HG02970 (cell line): Measurements from ENCODE around the gene PLA2G3.
A peak's percentile ranks its signal among the peaks of the same experiment; 100 is the strongest.
"Not testable (repeated sequence)": the region's sequence is repeated elsewhere in the genome, so short reads cannot be mapped to it uniquely, and the experiment has no call there.

Source experiments
- ATAC-seq: cut with Tn5 transposase; IDR thresholded peaks from one replicate; pipeline ENCODE4 v1.9.1; 2021; ENCODE audit warnings: mild to moderate bottlenecking, moderate library complexity, moderate number of reproducible peaks; ENCODE audit not compliant: unreplicated experiment, low FRiP score

PLA2G3 gene

DNA sequence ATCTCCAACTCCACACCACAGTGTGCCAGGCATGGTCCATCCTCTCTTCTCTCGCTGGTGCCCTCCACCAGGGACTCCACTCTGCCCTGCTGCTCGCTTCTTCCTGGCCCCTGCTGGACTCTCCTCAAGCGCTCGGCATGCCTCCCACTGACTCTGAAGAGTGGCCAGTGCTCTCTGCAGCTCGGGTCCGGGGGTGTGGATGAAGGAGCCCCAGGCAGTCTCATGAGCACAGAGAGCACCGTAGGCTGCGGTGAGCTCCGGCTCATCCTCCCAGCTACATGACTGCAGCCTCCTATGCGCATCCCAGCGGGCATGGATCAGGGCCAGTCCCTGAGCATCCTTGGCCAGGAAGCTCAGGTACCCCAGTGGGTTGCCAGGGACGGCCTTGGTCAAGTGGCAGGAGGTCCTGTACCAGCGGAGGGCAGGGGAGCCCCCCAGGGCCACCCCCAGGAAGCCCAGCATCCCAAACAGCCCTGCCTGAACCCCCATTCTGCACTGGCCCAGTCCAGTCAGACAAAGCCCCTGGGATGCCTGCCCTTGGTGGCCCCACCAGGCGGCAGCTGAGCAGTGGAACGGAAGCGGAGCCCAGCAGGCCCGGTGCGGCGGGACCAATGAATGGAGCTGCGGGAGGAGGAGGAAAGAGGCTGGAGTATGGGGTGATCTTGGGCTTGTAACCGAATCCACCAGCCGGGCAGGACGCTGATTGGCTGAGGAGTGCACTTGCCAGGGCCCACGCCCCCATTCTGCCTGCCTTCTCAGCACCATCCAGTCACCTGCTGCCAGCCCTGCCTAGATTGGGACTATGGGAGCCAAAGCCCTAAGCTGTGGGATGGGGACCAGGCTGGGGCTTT lies at the start of gene PLA2G3:
Gene PLA2G3 (minus strand): TSS at position 643 of the 851 bp plus-strand sequence. CDS start 154 bp downstream, at position 489.
- ATAC-seq: no peak

GRCh38 chr22:31187627-31188026 lies 47.3 kb upstream of the PLA2G3 start:
- ATAC-seq: no peak

DNA sequence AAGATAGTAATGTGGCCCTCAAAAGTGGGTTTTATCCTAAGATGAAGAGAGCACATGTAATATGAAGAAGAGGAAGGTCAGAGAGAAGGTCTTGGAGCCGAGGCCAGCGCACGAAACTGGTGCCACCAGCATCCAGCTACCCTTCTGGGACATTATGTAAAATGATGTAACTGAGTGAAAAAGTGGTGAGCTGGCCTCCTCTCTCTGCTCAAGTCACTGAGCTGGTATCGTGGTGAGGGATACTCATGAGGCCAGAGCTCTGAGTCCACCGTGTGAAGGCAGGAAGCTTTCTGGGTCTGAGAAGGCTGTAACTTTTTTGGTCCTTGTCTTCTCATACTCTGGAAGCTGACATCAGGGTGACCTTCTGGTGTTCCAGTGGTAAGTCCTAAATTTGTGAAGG lies 44.7 kb upstream of the PLA2G3 start:
- ATAC-seq: no peak

- no peak for ATAC-seq
Observed at GRCh38 chr22:31184015-31184414, 43.7 kb upstream of the PLA2G3 start.

DNA sequence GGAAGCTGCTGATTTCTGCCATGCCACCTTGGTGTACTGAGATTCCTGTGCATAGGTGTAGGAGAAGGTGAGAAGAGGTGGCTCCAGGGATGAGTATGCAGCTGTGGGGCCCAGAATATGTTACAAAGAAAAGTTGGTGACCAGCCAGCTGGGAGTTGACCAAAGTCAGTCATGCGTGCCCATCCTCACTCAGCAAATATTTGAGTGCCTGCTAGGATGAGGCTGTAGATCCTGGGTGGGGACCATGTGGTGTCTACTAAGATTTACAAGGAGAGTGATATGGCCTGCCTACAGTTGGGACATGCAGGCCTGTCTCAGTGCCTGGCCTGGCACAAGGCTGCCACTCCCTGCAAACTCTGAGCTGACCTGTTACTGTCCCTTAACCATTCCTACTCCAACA lies 39.0 kb upstream of the PLA2G3 start:
- ATAC-seq: no peak

DNA sequence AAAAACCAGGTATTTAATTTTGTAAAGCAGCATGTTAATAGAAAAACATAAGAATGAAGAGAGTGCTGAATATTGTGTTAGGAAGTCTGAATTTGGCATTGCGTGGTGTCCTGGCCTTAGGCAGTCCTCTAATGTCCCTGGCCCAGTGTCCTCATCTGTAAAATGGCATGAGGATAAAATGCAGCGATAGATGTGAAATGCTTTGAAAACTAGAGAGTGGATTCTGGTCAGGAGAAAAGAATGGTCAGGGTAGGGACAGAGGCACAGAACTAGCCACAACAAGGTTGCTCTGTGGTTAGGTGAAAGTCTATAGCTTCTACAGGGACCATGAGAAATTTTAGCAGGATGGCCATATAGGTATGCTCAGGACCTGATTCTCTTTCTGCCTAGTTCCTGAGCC lies 38.6 kb upstream of the PLA2G3 start:
- no peak for ATAC-seq

GRCh38 chr22:31177420-31178162 lies 37.3 kb upstream of the PLA2G3 start:
- ATAC-seq: no peak

- ATAC-seq: no peak
Observed at GRCh38 chr22:31176923-31177322, 36.6 kb upstream of the PLA2G3 start.

- ATAC-seq: no peak
Observed at GRCh38 chr22:31173386-31174145, 33.3 kb upstream of the PLA2G3 start.

- ATAC-seq: not testable (repeated sequence)
Observed at GRCh38 chr22:31171734-31172133, 31.4 kb upstream of the PLA2G3 start.

GRCh38 chr22:31170971-31171370 lies 30.7 kb upstream of the PLA2G3 start:
- ATAC-seq: no peak

DNA sequence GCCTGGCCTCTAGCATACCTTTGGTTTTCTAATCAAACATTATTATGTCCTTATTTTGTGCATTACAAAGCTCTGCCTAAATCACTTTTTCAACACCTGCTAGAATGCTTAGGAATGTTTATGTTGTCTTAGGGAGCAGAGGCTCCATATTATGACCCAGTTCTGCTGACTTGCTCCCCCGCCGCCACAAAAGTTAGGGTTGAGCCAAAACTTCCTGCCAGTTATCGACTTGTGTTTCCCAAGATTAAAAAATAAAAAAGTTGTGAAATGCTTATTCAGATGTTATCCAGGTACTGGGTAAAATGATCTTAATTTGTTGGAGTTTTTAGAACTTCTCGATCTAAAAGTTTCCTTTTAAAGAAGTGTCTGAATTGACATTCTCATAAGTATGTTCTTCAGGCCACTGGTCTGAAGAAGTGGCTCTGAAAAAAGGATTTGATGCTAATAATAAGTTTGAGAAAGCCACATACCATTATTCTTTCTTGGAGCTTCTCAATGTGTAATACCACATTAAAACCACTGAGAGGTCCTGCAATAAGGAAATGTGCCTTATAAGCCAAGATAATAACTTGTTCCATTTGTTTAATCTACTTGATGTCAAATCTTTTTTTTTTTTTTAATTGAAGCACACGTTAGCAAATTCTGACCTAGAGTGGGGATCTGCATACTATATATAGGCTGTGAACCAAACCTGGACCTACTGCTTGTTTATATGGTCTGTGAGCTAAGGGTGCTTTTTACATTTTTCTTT lies 21.9 kb upstream of the PLA2G3 start:
- no peak for ATAC-seq

DNA sequence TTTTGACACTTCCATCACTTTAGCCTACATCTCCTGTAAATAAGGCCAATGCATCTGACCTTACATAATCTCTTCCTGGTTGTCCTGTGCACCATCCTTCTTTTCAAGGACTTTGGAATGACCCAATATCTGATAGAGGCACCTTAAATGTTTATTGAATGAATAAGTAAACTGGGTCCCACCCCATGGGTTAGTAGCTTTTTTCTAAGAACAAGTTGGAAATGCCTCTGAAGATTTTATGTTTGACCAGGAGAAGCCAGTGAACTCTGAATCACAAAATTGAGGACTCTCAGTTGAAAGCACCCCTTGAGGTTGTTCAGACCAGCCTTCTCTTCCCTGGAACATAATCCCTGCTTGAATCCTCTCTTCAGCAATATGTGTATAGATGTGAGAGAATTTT lies 21.1 kb upstream of the PLA2G3 start:
- ATAC-seq: no peak

DNA sequence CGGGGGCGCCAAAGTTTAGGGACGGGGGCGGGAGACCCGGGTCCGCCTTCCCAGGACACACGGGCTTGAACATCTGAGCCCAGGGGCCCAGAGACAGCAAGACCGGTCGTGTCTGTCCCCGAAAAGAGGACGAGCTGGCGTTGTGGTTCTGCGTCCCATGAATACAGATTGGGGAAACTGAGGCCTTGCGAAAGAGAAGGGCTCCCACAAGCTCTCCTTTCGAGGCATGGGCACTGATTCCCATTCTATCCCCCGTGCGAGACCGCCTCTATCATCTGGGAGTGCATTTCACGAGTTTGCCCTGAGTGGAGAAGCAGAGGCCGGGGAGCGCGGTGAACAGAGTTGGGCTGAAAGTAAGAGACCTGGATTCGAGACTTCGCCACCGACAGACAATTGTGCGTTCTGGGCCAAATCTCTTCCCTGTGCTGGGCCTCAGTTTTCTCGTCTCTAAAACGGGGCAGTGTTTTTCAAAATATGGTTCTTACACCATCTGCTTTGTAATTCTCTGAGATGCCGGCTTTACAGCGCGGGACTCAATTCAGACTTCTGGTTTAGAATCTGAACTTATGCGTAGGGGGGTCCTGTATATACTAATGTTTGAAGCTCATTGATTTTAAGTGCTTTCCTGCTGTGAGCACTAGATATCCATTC lies 20.1 kb upstream of the PLA2G3 start:
- ATAC-seq: peak; percentile 23

- ATAC-seq: no peak
Observed at GRCh38 chr22:31155422-31155821, 15.1 kb upstream of the PLA2G3 start.

DNA sequence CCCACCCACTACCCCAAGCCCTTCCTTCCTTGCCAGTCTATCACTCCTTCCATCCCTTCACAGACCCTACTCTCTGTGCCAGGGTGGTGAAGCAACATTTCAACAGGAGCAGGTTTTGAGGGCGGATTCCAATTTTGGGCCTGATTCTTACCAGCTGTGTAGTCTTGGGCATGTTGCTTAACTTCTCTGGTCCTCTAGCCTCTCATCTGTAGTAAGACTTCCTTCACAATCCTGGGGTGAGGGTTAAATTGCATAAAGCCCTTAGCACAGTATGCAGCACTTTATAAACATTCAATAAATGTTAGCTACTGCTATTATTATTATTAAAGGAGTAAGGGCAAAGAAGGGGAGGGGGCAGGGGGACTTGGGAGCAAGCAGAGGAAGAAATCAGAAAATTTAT lies 14.7 kb upstream of the PLA2G3 start:
- ATAC-seq: no peak

GRCh38 chr22:31153357-31153756 lies 13.0 kb upstream of the PLA2G3 start:
- no peak for ATAC-seq

GRCh38 chr22:31151872-31152271 lies 11.6 kb upstream of the PLA2G3 start:
- ATAC-seq: no peak

DNA sequence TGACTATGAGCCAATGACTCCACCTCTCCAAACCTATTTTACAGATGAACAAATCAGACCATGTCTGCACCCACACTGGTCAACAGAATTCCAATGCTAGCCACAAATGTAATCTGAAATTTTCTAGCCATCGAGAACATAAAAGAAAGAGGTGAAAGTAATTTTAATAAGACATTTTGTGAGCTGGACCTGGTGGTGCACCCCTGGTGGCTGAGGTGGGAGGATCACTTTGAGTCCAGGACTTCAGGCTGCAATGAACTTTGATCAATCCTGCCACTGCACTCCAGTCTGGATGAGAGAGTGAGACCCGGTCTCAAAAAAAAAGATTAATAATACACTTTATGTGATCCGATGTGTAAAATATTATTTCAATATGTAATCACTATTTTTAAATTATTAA lies 10.3 kb upstream of the PLA2G3 start:
- ATAC-seq: no peak
